Measurements from ENCODE around the gene MYADML2. TPM values are rescaled to one million over a fixed set of nuclear protein-coding genes. Genes with fewer than 3 reads are reported as not detected.

The MYADML2 gene
- total RNA-seq, 1 donor, result not detected

DNA sequence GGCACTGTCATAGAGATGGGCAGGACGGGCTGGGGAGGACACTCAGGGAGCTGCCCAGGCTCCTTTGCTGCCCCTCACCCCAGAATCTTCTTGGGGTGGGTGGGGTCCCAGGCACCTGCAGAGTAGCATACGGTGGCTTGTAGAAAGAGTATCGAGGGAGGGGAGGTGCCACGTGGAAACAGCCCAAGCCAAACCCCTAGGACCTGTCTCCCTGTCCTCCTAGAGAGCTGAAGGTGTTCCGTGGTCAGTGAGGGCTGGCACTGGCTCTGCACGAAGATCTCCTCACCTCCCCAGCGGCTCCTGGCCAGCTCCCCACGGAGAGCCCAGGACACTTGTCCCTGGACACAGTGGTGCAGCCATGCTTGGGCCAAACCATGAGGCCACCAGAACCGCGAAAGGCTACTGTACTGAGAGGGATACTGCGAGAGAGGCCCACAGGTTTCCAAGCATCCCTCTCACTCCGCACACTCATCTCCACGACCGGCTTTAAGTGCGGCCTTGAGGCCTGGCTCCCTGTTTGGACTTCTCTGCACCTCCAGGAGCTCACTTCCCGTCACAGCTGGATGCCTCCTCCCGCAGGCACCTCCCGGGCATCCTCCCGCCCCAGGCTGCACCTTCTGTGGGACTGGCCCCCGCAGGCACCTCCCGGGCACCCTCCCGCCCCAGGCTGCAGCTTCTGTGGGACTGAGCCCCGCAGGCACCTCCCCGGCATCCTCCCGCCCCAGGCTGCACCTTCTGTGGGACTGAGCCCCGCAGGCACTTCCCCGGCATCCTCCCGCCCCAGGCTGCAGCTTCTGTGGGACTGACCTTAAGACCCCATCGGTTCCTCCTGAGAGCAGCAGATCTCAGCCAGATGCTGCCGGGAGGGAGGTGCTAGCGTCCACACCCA, 17.5 kb downstream of the MYADML2 start:
- H3K4me3 ChIP-seq (ENCODE audit: low read depth, low read length), result peak overlapping the region; percentile 70
- TF ChIP-seq, protein P1, sequence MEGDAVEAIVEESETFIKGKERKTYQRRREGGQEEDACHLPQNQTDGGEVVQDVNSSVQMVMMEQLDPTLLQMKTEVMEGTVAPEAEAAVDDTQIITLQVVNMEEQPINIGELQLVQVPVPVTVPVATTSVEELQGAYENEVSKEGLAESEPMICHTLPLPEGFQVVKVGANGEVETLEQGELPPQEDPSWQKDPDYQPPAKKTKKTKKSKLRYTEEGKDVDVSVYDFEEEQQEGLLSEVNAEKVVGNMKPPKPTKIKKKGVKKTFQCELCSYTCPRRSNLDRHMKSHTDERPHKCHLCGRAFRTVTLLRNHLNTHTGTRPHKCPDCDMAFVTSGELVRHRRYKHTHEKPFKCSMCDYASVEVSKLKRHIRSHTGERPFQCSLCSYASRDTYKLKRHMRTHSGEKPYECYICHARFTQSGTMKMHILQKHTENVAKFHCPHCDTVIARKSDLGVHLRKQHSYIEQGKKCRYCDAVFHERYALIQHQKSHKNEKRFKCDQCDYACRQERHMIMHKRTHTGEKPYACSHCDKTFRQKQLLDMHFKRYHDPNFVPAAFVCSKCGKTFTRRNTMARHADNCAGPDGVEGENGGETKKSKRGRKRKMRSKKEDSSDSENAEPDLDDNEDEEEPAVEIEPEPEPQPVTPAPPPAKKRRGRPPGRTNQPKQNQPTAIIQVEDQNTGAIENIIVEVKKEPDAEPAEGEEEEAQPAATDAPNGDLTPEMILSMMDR (IDR thresholded peaks at IDR 0.05; ENCODE audit: insufficient read depth, low read length), result no peak
- DNase-seq (ENCODE audit: low read depth), result no peak

DNA sequence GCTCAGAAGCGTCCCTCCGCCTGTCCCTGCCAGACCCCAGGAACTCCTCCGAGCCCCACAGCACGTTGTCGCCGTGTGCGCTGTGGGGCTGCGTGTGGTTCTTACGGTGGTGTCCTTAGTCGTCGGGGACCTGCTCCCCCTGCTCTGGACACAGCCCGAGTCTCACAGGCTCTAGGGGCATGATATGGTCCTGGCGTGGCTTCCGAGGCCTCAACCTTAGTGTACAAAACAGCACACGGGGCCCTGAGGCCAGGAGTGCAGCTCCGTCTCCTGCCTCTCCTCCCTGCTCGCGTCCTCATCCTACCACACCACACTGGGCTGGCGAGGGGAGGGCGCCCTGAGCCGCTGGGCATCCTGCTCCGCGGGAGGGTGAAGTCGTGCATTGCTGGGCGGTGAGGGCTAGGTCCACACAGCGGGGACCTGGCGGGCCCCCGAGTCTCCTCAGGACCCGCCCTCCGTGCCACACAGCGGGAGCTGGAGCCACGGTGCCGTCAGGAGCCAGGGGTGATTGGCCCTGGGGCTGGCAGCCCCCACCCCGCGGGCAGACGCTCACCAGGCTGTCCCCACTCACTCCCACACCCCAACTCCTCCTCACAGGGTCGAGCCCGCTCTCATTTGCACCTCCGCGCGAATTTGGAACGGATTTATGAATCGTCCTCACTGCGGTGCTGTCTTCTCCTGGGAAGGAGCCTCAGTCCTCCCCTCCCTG, 18.3 kb downstream of the MYADML2 start:
- DNase-seq (ENCODE audit: low read depth), result no peak
- TF ChIP-seq, protein P1 (IDR thresholded peaks at IDR 0.05; ENCODE audit: insufficient read depth, low read length), result no peak
- peak overlapping the region; percentile 70 for H3K4me3 ChIP-seq (ENCODE audit: low read depth, low read length)

DNA sequence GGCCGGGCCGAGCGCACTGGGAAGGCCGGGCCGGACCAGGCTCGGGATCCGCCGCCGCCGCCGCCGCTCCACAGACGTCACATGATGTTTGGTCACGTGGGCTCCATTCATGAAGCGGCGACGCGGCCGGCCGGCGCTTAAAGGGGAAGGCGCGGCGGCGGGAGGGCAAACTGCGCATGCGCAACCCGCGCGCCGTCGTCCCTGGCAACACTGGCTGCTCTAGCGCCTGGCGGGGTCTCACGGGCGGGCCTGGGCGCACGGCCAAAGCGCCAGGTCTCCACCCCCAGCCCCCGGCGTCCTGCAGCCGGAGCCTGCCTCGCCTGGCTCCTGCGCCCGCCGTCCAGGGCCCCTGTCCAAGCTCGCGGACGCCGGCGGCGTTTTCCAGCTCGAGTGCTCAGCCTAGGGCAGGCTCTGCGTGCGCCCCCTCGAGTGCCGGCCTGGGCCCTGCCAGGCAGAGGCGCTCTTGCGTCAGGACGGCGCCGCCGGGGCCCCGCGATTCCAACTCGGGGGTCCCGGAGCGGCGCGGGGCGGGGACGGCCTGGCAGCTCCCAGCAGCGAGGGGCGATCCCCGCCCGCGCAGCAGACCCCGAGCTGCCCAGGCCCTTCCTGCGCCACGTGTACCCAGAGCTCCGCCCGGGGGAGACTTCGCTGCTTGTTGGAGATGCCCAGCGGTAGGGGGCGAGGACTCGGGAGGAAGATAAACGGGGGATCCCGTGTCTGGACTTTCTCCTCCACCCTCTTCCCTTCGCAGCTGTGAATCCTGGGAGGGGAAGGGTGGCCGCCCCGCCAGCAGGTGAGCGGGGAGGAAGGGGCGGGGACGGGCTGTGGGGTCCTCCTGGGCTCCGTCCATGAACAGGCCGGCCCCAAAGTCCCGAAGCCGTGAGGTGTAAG, 19.1 kb downstream of the MYADML2 start, which contains the start of gene MAFG:
Gene MAFG (minus strand): TSS at position 83 of the 891 bp plus-strand sequence. CDS start 4,550 bp downstream, outside the sequence.
- peak; percentile 93 for DNase-seq (ENCODE audit: low read depth)
- TF ChIP-seq, protein P1 (IDR thresholded peaks at IDR 0.05; ENCODE audit: insufficient read depth, low read length), result peak; percentile 26
- H3K4me3 ChIP-seq (ENCODE audit: low read depth, low read length), result peak within 1 kb of the TSS; percentile 79

DNA sequence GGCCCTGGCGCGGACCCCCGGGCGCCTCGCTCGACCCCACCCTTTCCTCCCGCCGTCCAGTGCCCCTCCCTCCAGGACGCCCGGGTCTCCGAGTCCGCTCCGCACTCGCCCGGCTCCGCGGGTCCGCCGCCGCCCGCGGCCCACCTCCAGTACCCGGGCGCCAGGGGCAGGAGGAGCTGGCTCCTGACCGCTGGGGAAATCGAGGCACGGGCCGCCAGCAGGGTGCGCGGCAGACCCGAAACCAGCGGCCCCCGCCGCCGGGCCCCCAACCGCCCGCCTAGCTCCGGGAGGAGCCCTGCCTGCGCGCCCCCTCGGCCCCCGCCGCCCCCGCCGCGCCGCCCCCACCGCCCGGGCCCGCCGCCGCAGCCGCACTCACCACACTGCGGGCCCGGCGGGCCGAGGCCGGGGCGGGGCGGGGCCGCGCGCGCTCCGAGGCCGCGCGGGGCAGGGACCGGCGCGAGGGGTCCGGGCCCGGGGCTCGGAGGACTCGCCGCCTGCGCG, 19.8 kb downstream of the MYADML2 start:
- no peak for DNase-seq (ENCODE audit: low read depth)
- peak overlapping the region; percentile 79 for H3K4me3 ChIP-seq (ENCODE audit: low read depth, low read length)
- TF ChIP-seq, protein P1 (IDR thresholded peaks at IDR 0.05; ENCODE audit: insufficient read depth, low read length), result no peak

DNA sequence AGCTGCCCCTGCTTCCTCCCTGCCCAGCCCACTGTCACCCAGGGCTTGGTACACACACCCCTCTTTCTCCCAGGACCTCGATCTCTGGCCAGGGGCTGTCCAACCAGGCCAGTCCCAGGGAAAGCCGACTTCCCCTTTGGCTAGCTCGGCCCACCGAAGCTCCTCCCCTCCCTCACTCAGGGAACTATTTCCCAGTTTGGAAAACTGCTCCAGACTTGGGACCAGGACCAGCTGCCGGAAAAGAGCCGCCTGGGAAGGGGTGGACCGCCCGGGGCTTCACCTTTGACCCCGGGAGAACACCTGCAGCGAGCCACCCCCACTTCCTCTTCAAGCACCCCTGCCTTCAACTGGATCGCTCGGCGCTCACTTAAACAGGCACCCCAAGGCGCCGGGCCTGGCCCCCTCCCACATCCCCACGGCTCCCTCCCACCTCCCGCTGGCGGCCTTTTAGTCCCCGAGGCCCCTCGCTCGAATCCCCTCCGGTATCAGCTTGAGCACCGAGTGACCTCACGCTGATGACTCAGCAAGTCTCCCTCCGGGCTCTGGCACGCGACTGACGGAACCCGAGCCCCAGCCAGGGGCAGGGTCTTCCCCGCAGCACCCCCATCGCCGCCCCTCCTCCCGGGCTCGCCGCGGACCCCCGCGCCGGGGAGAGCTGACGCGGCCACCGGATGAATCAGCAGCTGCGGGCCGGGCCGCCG, 20.4 kb downstream of the MYADML2 start:
- peak; percentile 86 for DNase-seq (ENCODE audit: low read depth)
- H3K4me3 ChIP-seq (ENCODE audit: low read depth, low read length), result peak overlapping the region; percentile 79
- TF ChIP-seq, protein P1 (IDR thresholded peaks at IDR 0.05; ENCODE audit: insufficient read depth, low read length), result no peak
